BLaER1 (cell line): Measurements from ENCODE around the gene RPEL1.
"Not testable (repeated sequence)": the region's sequence is repeated elsewhere in the genome, so short reads cannot be mapped to it uniquely, and the experiment has no call there.

Source experiments
- H3K27ac ChIP-seq: shearing (Covaris generic); formaldehyde crosslinking; 2 replicates; pipeline ENCODE4 v1.8.1; 2022
- H3K27me3 ChIP-seq: shearing (Covaris generic); formaldehyde crosslinking; 2 replicates; pipeline ENCODE4 v1.8.1; 2022
- H3K36me3 ChIP-seq: shearing (Covaris generic); formaldehyde crosslinking; 2 replicates; pipeline ENCODE4 v1.8.1; 2022
- H3K4me1 ChIP-seq: shearing (Covaris generic); formaldehyde crosslinking; 2 replicates; pipeline ENCODE4 v1.8.1; 2022
- H3K4me2 ChIP-seq: shearing (Covaris generic); formaldehyde crosslinking; 2 replicates; pipeline ENCODE4 v1.8.1; 2022
- H3K4me3 ChIP-seq: shearing (Covaris generic); formaldehyde crosslinking; 2 replicates; pipeline ENCODE4 v1.8.1; 2022
- H3K9ac ChIP-seq: shearing (Covaris generic); formaldehyde crosslinking; 2 replicates; pipeline ENCODE4 v1.8.1; 2022
- H3K9me3 ChIP-seq: shearing (Covaris generic); formaldehyde crosslinking; 2 replicates; pipeline ENCODE4 v1.8.1; 2022
- H4K20me1 ChIP-seq: shearing (Covaris generic); formaldehyde crosslinking; 2 replicates; pipeline ENCODE4 v1.8.1; 2022
- Cebpa-rat ChIP-seq: shearing (Covaris generic); IDR thresholded peaks from 2 replicates; pipeline ENCODE4 v1.8.1; 2022

The RPEL1 gene

GRCh38 chr10:103207141-103207540 is 38.5 kb upstream of the RPEL1 start:
- Histone ChIP-seq H3K36me3 (no peaks in the 10 kb centered on the region), H3K4me1 (no peaks in the 10 kb centered on the region), H3K4me2 (no peak overlapping the region), H3K9me3 (peaks cover 52% of the 10 kb centered on the region), H3K4me3 (no peak overlapping the region), H3K27ac (no peak overlapping the region), H3K9ac (no peak overlapping the region), H4K20me1 (no peaks in the 10 kb centered on the region), H3K27me3 (no peaks in the 10 kb centered on the region)
- TF ChIP-seq Cebpa-rat: no peak

DNA sequence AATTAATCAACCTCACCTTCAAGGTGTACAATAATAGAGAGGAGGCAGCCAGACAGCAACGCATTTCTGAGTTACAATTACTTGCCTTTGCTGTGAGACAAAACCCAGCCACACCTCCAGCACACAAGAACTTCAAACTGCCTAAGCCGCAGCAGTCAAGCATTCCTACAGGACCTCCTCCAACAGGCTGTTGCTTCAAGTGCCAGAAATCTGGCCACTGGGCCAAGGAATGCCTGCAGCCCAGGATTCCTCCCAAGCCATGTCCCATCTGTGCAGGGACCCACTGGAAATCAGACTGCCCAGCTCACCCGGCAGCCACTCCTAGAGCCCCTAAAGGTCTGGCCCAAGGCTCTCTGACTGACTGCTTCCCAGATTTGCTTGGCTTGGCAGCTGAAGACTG is 38.0 kb upstream of the RPEL1 start:
- H3K4me3 ChIP-seq, H3K9ac ChIP-seq, H4K20me1 ChIP-seq, H3K4me1 ChIP-seq, H3K27ac ChIP-seq, H3K36me3 ChIP-seq, H3K4me2 ChIP-seq, H3K27me3 ChIP-seq: not testable (repeated sequence)
- H3K9me3 ChIP-seq: peaks cover 55% of the 10 kb centered on the region

DNA sequence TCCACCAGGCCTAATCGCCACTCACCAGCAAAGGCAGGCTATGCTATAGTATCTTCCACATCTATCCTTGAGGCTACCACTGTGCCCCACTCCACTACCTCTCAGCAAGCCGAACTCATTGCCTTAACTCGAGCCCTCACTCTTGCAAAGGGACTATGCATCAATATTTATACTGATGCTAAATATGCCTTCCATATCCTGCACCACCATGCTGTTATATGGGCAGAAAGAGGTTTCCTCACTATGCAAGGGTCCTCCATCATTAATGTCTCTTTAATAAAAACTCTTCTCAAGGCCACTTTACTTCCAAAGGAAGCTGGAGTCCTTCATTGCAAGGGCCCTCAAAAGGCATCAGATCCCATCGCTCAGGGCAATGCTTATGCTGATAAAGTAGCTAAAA is 35.4 kb upstream of the RPEL1 start:
- not testable (repeated sequence) for H3K27ac ChIP-seq, H3K4me2 ChIP-seq, H3K27me3 ChIP-seq, H3K36me3 ChIP-seq, H3K4me1 ChIP-seq, H4K20me1 ChIP-seq, H3K9ac ChIP-seq, H3K4me3 ChIP-seq
- peaks cover 60% of the 10 kb centered on the region for H3K9me3 ChIP-seq

DNA sequence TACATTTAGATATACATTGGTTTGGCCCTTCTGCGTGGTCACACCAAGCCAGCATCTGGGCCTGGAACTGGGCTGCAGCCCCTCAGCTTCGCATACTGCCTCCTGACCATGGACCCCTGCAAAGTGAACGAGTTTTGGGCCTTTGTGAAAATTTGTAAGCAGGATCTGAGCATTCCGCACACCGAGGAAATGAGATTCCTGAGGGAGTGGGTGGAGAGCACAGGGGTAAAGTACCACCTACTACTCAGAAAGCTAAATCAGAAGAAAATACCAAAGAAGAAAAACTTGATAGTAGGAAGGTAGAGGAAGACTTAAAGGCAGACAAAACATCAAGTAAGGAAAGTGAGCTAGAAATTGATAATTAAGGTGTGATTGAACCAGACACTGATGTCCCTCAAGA is 30.1 kb upstream of the RPEL1 start:
- H3K4me3 ChIP-seq: no peak overlapping the region
- H3K9me3 ChIP-seq: peaks cover 23% of the 10 kb centered on the region
- no peak overlapping the region for H3K4me2 ChIP-seq
- no peaks in the 10 kb centered on the region for H4K20me1 ChIP-seq
- TF ChIP-seq Cebpa-rat: no peak
- H3K27me3 ChIP-seq: no peaks in the 10 kb centered on the region
- H3K4me1 ChIP-seq: no peaks in the 10 kb centered on the region
- H3K27ac ChIP-seq: no peak overlapping the region
- H3K9ac ChIP-seq: no peak overlapping the region
- H3K36me3 ChIP-seq: no peaks in the 10 kb centered on the region

DNA sequence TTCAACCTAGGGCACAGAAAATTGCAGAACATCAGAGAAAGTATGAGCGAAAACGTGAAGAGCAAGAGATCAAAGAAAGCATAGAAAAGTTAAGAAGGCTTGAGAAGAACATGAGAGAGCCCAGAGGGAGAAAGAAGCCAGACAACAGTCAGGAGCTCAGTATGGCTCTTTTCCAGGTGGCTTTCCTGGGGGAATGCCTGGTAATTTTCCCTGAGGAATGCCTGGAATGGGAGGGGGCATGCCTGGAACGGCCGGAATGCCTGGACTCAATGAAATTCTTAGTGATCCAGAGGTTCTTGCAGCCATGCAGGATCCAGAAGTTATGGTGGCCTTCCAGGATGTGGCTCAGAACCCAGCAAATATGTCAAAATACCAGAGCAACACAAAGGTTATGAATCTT is 29.3 kb upstream of the RPEL1 start:
- not testable (repeated sequence) for H3K9ac ChIP-seq, H3K4me2 ChIP-seq, H3K36me3 ChIP-seq, H3K4me3 ChIP-seq, H4K20me1 ChIP-seq, H3K4me1 ChIP-seq, H3K27me3 ChIP-seq, H3K27ac ChIP-seq
- peaks cover 15% of the 10 kb centered on the region for H3K9me3 ChIP-seq

GRCh38 chr10:103224133-103224532 is 21.6 kb upstream of the RPEL1 start:
- Histone ChIP-seq H3K4me1 (no peaks in the 10 kb centered on the region), H3K27ac (no peak overlapping the region), H3K9me3 (peaks cover 31% of the 10 kb centered on the region), H3K4me2 (no peak overlapping the region), H3K36me3 (no peaks in the 10 kb centered on the region), H3K27me3 (no peaks in the 10 kb centered on the region), H3K4me3 (no peak overlapping the region), H3K9ac (no peak overlapping the region), H4K20me1 (no peaks in the 10 kb centered on the region)
- no peak for TF ChIP-seq Cebpa-rat

- not testable (repeated sequence) for H3K27me3 ChIP-seq, H3K36me3 ChIP-seq, H3K27ac ChIP-seq, H3K4me1 ChIP-seq, H3K4me2 ChIP-seq, H3K4me3 ChIP-seq, H3K9ac ChIP-seq, H4K20me1 ChIP-seq
- H3K9me3 ChIP-seq: peaks cover 31% of the 10 kb centered on the region
These were observed 21.0 kb upstream of the RPEL1 start for GRCh38 chr10:103224721-103225120.

GRCh38 chr10:103225939-103226338 is 19.7 kb upstream of the RPEL1 start:
- Histone ChIP-seq H4K20me1 (no peaks in the 10 kb centered on the region), H3K4me1 (no peaks in the 10 kb centered on the region), H3K9ac (no peak overlapping the region), H3K27me3 (no peaks in the 10 kb centered on the region), H3K27ac (no peak overlapping the region), H3K9me3 (peaks cover 31% of the 10 kb centered on the region), H3K4me2 (no peak overlapping the region), H3K4me3 (no peak overlapping the region), H3K36me3 (no peaks in the 10 kb centered on the region)
- no peak for TF ChIP-seq Cebpa-rat

GRCh38 chr10:103227416-103227815 is 18.3 kb upstream of the RPEL1 start:
- H3K4me3 ChIP-seq: no peak overlapping the region
- H3K9me3 ChIP-seq: peaks cover 30% of the 10 kb centered on the region
- no peaks in the 10 kb centered on the region for H3K27me3 ChIP-seq
- H3K36me3 ChIP-seq: no peaks in the 10 kb centered on the region
- H3K27ac ChIP-seq: no peak overlapping the region
- no peaks in the 10 kb centered on the region for H4K20me1 ChIP-seq
- no peaks in the 10 kb centered on the region for H3K4me1 ChIP-seq
- no peak for TF ChIP-seq Cebpa-rat
- H3K9ac ChIP-seq: no peak overlapping the region
- no peak overlapping the region for H3K4me2 ChIP-seq

GRCh38 chr10:103231047-103231551 is 14.6 kb upstream of the RPEL1 start:
- H3K4me3 ChIP-seq: no peak overlapping the region
- no peaks in the 10 kb centered on the region for H3K36me3 ChIP-seq
- no peak overlapping the region for H3K9ac ChIP-seq
- H3K4me1 ChIP-seq: peaks cover 6% of the 10 kb centered on the region; the same call in 1 of the 2 replicates
- no peak for TF ChIP-seq Cebpa-rat
- no peaks in the 10 kb centered on the region for H3K27me3 ChIP-seq
- H3K4me2 ChIP-seq: no peak overlapping the region
- H3K27ac ChIP-seq: no peak overlapping the region
- H3K9me3 ChIP-seq: no peaks in the 10 kb centered on the region
- H4K20me1 ChIP-seq: no peaks in the 10 kb centered on the region

DNA sequence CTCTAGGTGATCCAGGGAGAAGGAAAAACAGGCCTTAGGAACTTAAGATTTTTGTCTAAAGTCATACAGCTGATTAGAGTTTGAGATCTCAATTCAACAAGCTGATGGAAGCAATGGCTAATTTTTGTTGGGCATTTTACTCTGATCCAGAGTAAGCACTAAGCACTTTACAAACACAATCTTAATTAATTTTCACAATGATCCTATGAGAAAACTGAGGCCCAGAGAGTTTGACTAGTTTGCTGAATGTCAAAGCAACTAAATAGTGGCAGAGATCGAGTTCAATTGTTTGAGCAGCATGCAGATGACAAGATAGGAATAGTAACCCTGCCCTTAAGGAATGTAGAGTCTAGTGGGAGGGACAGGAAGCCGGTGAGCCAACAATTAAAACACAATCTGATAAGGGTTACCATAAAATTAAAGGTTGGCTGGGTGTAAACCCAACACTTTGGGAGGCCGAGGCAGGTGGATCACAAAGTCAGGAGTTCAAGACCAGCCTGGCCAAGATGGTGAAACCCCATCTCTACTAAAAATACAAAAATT is 13.5 kb upstream of the RPEL1 start:
- Histone ChIP-seq H3K4me1 (peaks cover 6% of the 10 kb centered on the region; the same call in 1 of the 2 replicates), H3K4me2 (no peak overlapping the region), H3K36me3 (no peaks in the 10 kb centered on the region), H3K27me3 (no peaks in the 10 kb centered on the region), H3K4me3 (no peak overlapping the region), H3K27ac (no peak overlapping the region), H3K9me3 (no peaks in the 10 kb centered on the region), H4K20me1 (no peaks in the 10 kb centered on the region), H3K9ac (no peak overlapping the region)
- TF ChIP-seq Cebpa-rat: no peak
